Fibroblast of upper back skin (primary cell): ENCODE data around the gene OR4F15.
A peak's percentile ranks its signal among the peaks of the same experiment; 100 is the strongest.

Source experiments
- DNase-seq: peaks from one replicate; pipeline ENCODE4 v3.0.0-alpha.2; 2013

The OR4F15 gene

DNA sequence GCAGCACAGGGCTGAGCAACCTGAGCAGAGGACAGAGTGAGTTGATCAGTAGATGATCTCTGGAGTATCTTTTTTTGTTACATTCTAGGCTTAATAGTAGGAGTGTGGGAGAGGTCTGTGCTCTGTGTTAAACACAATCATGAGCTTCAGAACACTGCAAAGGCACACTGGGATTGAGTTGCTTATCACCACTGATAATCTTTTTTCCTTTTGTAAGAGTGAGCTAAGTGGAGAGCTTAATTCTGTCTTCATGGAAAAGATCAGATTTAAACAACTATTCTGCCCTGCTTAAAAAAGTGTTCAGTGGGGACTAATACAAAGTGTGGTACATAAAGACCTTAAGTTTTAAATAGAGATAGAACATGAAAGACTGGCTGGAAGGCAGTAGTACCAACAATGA, 7.6 kb upstream of the OR4F15 start:
- DNase-seq = no peak

DNA sequence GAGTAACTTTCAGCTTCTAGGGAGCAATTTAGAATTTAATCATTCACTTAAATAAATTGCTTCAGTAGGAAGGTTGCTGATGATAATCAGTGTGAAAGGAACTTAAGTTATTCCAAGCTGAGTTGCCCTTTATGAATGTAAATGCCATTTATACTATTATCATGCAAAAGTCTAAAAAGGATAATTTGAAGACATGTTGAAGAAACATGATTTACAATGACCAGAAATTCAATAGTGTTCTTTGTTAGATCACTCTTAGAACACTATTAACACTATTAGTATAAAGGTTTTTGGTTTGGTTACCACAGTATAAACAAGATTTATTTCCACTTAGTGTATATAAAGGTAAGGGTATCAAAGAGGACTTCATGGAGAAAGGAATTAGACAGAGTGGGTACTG, 7.1 kb upstream of the OR4F15 start:
- DNase-seq = no peak

DNA sequence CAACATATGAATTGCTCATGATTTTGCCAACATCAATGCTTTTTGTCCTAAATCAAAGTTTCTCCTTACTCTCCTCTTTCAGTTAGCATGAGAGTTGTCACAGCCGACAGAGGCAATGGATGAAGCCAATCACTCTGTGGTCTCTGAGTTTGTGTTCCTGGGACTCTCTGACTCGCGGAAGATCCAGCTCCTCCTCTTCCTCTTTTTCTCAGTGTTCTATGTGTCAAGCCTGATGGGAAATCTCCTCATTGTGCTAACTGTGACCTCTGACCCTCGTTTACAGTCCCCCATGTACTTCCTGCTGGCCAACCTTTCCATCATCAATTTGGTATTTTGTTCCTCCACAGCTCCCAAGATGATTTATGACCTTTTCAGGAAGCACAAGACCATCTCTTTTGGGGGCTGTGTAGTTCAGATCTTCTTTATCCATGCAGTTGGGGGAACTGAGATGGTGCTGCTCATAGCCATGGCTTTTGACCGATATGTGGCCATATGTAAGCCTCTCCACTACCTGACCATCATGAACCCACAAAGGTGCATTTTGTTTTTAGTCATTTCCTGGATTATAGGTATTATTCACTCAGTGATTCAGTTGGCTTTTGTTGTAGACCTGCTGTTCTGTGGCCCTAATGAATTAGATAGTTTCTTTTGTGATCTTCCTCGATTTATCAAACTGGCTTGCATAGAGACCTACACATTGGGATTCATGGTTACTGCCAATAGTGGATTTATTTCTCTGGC, 6.2 kb upstream of the OR4F15 start:
- DNase-seq = no peak

GRCh38 chr15:101807345-101807945, 4.6 kb upstream of the OR4F15 start:
- DNase-seq = peak; percentile 50

- DNase-seq = peak; percentile 65
These were observed 3.8 kb upstream of the OR4F15 start for GRCh38 chr15:101808201-101808600.

GRCh38 chr15:101810456-101810855, 1.5 kb upstream of the OR4F15 start:
- DNase-seq = no peak

DNA sequence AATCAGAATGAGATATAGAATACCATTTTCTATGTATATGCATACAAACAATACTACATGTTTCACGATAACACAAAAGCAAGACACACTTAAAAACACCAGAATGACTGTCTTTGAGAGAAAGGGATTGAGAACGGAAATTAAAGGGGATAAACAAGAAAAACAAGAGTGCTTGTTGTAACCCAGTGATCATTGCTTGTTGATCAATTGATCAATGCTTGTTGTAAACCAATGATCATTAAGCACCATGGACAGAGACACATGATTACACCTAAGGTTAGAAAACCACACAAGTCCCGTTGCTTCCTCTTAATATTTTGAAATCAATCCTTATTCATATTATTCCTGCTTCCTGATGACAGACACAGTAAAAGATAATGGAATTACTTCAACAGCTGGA, 1.1 kb upstream of the OR4F15 start:
- DNase-seq = no peak

DNA sequence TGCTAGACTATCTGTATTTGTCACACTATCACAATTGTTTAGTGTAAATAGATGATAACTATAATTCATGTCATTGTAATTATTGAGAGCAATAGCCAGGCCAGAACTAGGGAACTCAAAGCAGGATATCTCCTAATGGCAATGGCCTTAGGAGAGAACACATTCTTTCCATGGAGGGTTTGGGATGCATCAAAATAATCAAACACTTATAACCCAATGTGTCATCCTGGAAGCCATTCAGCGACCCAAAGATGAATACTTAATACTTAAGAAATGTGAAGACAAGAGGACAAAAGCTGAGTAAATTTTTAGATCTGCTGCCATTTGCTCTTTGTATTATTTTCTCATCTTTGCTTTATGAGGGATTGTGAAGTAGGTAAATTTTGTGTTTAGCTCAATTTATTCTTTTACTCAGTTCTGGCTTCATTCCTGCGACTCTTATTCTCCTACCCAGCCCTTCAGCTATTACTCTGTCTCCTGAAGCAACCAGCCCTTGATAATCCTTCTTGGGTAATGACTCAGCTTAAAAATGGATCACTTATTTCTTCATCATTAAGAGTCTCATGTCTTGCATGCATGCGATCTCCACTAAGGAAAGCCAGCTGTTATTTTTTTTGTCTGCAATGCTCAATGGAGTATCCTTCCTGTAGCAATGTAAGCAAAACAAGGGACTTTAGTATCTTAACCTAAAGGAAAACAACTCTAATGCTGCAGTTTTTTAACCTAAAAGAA, 2.0 kb downstream of the OR4F15 start:
- peak; percentile 32 for DNase-seq

- no peak for DNase-seq
These were observed 8.8 kb downstream of the OR4F15 start for GRCh38 chr15:101820781-101821180.

DNA sequence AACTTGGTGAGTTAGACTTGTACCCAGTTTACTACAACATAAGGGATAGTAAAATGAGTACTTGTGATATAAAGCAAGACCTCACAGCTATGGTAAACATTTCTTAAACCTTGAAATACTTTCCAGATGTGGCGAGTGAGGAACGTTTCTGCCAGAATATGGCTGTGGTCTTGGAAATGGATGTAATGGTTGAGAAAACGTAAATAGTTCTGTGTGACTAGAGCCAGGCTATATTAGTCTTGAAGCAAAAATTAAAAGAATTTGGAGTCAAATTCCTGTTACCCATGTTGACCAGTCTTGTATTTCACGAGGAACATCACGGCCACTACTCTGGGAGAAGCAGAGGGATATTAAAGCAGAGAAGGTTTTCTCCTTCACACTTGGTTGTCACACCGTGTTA, 15.3 kb downstream of the OR4F15 start:
- peak; percentile 54 for DNase-seq

DNA sequence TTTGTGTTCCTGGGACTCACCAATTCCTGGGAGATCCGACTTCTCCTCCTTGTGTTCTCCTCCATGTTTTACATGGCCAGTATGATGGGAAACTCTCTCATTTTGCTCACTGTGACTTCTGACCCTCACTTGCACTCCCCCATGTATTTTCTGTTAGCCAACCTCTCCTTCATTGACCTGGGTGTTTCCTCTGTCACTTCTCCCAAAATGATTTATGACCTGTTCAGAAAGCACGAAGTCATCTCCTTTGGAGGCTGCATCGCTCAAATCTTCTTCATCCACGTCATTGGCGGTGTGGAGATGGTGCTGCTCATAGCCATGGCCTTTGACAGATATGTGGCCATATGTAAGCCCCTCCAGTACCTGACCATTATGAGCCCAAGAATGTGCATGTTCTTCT, 16.8 kb downstream of the OR4F15 start:
- DNase-seq = no peak

DNA sequence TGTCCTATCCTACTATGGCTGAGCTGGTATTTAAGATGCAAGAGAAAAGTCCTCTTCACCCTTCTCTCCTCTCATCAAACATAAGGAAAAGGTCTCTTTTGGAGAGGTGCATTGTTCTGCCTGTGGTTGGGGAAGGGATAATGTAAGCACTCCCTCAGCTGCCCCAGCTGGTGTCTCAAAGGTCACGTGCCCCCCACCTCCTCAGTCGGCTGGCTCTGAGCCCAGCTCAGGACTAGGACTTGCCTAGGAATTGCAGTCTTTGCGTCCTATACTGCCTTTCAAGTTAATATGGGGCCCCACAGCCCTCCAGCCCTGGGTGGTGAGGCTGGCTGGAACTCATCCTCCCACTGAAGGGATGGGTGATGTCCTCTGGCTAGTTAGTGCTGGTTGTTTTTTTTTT, 29.7 kb downstream of the OR4F15 start:
- DNase-seq = no peak

DNA sequence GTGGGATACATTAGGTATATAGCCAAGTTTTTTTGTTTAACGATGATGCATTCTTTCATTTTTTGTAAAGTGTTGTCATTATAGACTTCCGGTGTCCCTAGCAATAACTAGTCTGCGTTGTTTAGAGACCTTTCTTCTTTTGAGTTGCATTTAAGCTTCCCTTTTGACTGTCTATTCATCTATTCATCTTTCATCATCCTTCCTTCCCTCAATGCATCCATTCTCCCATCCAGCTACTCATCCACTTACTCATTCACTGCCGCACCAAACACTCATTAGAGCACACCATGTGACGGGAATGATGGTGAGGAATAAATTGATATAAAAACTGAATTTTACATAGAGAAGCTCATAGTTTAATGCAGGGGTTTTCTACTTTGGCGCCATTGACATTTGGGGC, 32.9 kb downstream of the OR4F15 start:
- DNase-seq = no peak

GRCh38 chr15:101852356-101852755, 40.4 kb downstream of the OR4F15 start:
- DNase-seq = no peak
